Measurements from ENCODE around the gene ZNF385D.

The ZNF385D gene

GRCh38 chr3:21613372-21614070, 137.5 kb downstream of the ZNF385D start:
- TF ChIP-seq EZH2 (IDR thresholded peaks at IDR 0.05; ENCODE audit: borderline replicate concordance, low read depth, low read length, severe bottlenecking), result no peak
- TF ChIP-seq, protein P1, sequence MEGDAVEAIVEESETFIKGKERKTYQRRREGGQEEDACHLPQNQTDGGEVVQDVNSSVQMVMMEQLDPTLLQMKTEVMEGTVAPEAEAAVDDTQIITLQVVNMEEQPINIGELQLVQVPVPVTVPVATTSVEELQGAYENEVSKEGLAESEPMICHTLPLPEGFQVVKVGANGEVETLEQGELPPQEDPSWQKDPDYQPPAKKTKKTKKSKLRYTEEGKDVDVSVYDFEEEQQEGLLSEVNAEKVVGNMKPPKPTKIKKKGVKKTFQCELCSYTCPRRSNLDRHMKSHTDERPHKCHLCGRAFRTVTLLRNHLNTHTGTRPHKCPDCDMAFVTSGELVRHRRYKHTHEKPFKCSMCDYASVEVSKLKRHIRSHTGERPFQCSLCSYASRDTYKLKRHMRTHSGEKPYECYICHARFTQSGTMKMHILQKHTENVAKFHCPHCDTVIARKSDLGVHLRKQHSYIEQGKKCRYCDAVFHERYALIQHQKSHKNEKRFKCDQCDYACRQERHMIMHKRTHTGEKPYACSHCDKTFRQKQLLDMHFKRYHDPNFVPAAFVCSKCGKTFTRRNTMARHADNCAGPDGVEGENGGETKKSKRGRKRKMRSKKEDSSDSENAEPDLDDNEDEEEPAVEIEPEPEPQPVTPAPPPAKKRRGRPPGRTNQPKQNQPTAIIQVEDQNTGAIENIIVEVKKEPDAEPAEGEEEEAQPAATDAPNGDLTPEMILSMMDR (IDR thresholded peaks at IDR 0.05; ENCODE audit: borderline replicate concordance, extremely low read depth, low read length, poor library complexity, severe bottlenecking), result no peak
- Histone ChIP-seq H3K9me3 (ENCODE audit: insufficient read depth, low read length, severe bottlenecking) (no peaks in the 10 kb centered on the region), H3K9ac (ENCODE audit: low read depth, low read length) (no peak overlapping the region), H2AFZ (ENCODE audit: low read depth, low read length) (no peak overlapping the region), H3K79me2 (ENCODE audit: insufficient read depth, low read length) (no peaks in the 10 kb centered on the region), H3K4me1 (ENCODE audit: insufficient read depth, low read length) (no peaks in the 10 kb centered on the region), H3K4me3 (ENCODE audit: low read depth in 1 of 2, low read length in 2 of 2) (no peak overlapping the region), H3K27ac (ENCODE audit: low read length) (no peak overlapping the region), H3K4me2 (ENCODE audit: insufficient read depth, low read length) (no peak overlapping the region), H4K20me1 (ENCODE audit: insufficient read depth, low read length) (no peaks in the 10 kb centered on the region), H3K27me3 (ENCODE audit: insufficient read depth, low read length, poor library complexity) (no peaks in the 10 kb centered on the region), H3K36me3 (ENCODE audit: insufficient read depth, low read length) (no peaks in the 10 kb centered on the region)
- ATAC-seq (ENCODE audit: insufficient read depth, low read depth) (no peak), DNase-seq (no peak)

DNA sequence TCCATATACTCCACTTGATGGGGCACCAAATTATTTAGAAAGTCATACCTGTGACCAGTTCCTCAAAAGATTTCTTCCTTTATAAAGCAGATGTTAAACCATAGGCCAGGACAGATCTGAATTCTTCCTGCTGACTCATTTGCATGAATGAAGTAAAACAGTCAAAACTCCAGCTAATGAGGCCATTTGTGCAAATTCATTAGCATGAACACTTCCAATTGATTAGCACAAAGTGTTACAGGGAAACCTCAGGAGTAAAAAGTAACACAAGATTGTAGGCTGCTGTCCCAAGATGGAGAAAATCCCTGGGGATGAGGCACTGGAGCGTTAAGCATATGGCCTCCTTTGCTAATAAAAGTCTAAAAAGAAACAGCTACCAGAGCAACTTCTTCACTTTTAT, 149.8 kb downstream of the ZNF385D start:
- DNase-seq, result no peak
- no peak overlapping the region for H3K4me2 ChIP-seq (ENCODE audit: insufficient read depth, low read length)

DNA sequence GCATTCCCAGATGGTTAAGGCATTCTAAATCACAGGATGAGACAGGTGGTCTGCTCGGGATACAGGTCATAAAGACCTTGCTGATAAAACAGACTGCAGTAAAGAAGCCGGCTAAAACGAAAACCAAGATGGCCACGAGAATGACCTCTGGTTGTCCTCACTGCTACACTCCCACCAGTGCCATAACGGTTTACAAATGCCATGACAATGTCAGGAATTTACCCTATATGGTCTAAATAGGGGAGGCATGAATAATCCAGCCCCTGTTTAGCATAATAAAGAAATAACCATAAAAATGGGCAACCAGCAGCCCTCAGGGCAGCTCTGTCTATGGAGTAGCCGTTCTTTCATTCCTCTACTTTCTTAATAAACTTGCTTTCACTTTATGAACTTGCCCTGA, 151.1 kb downstream of the ZNF385D start:
- ATAC-seq (ENCODE audit: insufficient read depth, low read depth), result no peak
- DNase-seq, result no peak
- no peak overlapping the region for H3K4me3 ChIP-seq (ENCODE audit: low read depth in 1 of 2, low read length in 2 of 2)

More for the DNA sequence above, 149.8 kb downstream of the ZNF385D start:
- H3K36me3 ChIP-seq (ENCODE audit: insufficient read depth, low read length), result no peaks in the 10 kb centered on the region
- no peaks in the 10 kb centered on the region for H4K20me1 ChIP-seq (ENCODE audit: insufficient read depth, low read length)
- no peaks in the 10 kb centered on the region for H3K4me1 ChIP-seq (ENCODE audit: insufficient read depth, low read length)
- H3K27me3 ChIP-seq (ENCODE audit: insufficient read depth, low read length, poor library complexity), result no peaks in the 10 kb centered on the region
- no peaks in the 10 kb centered on the region for H3K9me3 ChIP-seq (ENCODE audit: insufficient read depth, low read length, severe bottlenecking)
- H3K4me3 ChIP-seq (ENCODE audit: low read depth in 1 of 2, low read length in 2 of 2), result no peak overlapping the region
- no peak overlapping the region for H3K9ac ChIP-seq (ENCODE audit: low read depth, low read length)
- TF ChIP-seq, protein P1 (IDR thresholded peaks at IDR 0.05; ENCODE audit: borderline replicate concordance, extremely low read depth, low read length, poor library complexity, severe bottlenecking), result no peak
- no peak for TF ChIP-seq EZH2 (IDR thresholded peaks at IDR 0.05; ENCODE audit: borderline replicate concordance, low read depth, low read length, severe bottlenecking)
- ATAC-seq (ENCODE audit: insufficient read depth, low read depth), result no peak
- no peaks in the 10 kb centered on the region for H3K79me2 ChIP-seq (ENCODE audit: insufficient read depth, low read length)
- no peak overlapping the region for H2AFZ ChIP-seq (ENCODE audit: low read depth, low read length)
- no peak overlapping the region for H3K27ac ChIP-seq (ENCODE audit: low read length)

More for the DNA sequence above, 151.1 kb downstream of the ZNF385D start:
- no peak overlapping the region for H3K27ac ChIP-seq (ENCODE audit: low read length)
- H3K79me2 ChIP-seq (ENCODE audit: insufficient read depth, low read length), result no peaks in the 10 kb centered on the region
- H3K4me2 ChIP-seq (ENCODE audit: insufficient read depth, low read length), result no peak overlapping the region
- H3K27me3 ChIP-seq (ENCODE audit: insufficient read depth, low read length, poor library complexity), result no peaks in the 10 kb centered on the region
- H3K36me3 ChIP-seq (ENCODE audit: insufficient read depth, low read length), result no peaks in the 10 kb centered on the region
- TF ChIP-seq, protein P1 (IDR thresholded peaks at IDR 0.05; ENCODE audit: borderline replicate concordance, extremely low read depth, low read length, poor library complexity, severe bottlenecking), result no peak
- TF ChIP-seq EZH2 (IDR thresholded peaks at IDR 0.05; ENCODE audit: borderline replicate concordance, low read depth, low read length, severe bottlenecking), result no peak
- H3K4me1 ChIP-seq (ENCODE audit: insufficient read depth, low read length), result no peaks in the 10 kb centered on the region
- H3K9me3 ChIP-seq (ENCODE audit: insufficient read depth, low read length, severe bottlenecking), result no peaks in the 10 kb centered on the region
- no peak overlapping the region for H2AFZ ChIP-seq (ENCODE audit: low read depth, low read length)
- no peaks in the 10 kb centered on the region for H4K20me1 ChIP-seq (ENCODE audit: insufficient read depth, low read length)
- no peak overlapping the region for H3K9ac ChIP-seq (ENCODE audit: low read depth, low read length)
